OCI-LY7 (cell line): ENCODE results near the gene COL9A1. TPM values are rescaled to one million over a fixed set of nuclear protein-coding genes. Genes with fewer than 3 reads are reported as not detected.

Experiments
- BruUV-seq: library from RNA; stranded (reverse); fragments of 400-500 nt; replicated peaks from 2 replicates; lab custom pipeline; 2021; lab: Mats Ljungman, UMichigan
- CTCF ChIA-PET: fragments of 300-600 bp; sonication (Branson Sonifier 250); formaldehyde crosslinking; loops from one replicate; lab custom pipeline; 2022; ENCODE audit warnings: antibody characterized with exemption; ENCODE audit not compliant: unreplicated experiment; lab: Charles Lee
- POLR2A ChIA-PET: fragments of 300-600 bp; sonication (Branson Sonifier 250); formaldehyde crosslinking; loops from one replicate; lab custom pipeline; 2022; ENCODE audit warnings: antibody characterized with exemption; lab: Charles Lee
- DNase-seq: peaks from one replicate; pipeline ENCODE4 v3.0.0-alpha.2; 2015; ENCODE audit warnings: low spot score
- H2AFZ ChIP-seq: fragments of 200-600 bp; sonication (generic), shearing (Covaris generic); 2 replicates; pipeline ENCODE4 v1.6.1; 2014; ENCODE audit warnings: mild to moderate bottlenecking, antibody characterized with exemption, low read length, moderate library complexity
- H3K27ac ChIP-seq: fragments of 200-600 bp; sonication (generic); 2 replicates; pipeline ENCODE4 v1.5.1; 2014; ENCODE audit warnings: mixed run types, low read depth, mild to moderate bottlenecking, moderate library complexity, low read length, inconsistent platforms; ENCODE audit not compliant: poor library complexity, severe bottlenecking
- H3K36me3 ChIP-seq: fragments of 200-600 bp; sonication (generic); 2 replicates; pipeline ENCODE4 v1.6.1; 2014; ENCODE audit warnings: mild to moderate bottlenecking, antibody characterized with exemption, low read length, moderate library complexity, mixed read lengths; ENCODE audit not compliant: insufficient read depth
- H3K4me1 ChIP-seq: fragments of 200-600 bp; sonication (generic); 2 replicates; pipeline ENCODE4 v1.5.1; 2014; ENCODE audit warnings: mild to moderate bottlenecking, low read length; ENCODE audit not compliant: insufficient read depth, poor library complexity, severe bottlenecking
- H3K4me2 ChIP-seq: fragments of 200-600 bp; sonication (generic); 2 replicates; pipeline ENCODE4 v1.6.1; 2014; ENCODE audit warnings: mild to moderate bottlenecking, low read length
- H3K4me3 ChIP-seq: fragments of 200-600 bp; sonication (generic); 2 replicates; pipeline ENCODE4 v1.5.1; 2014; ENCODE audit warnings: mild to moderate bottlenecking, low read depth, low read length; ENCODE audit not compliant: poor library complexity, severe bottlenecking
- H3K79me2 ChIP-seq: fragments of 200-600 bp; sonication (generic); 2 replicates; pipeline ENCODE4 v1.6.1; 2016; ENCODE audit warnings: low read depth, mild to moderate bottlenecking, low read length, moderate library complexity, mixed read lengths; ENCODE audit not compliant: insufficient read depth
- H3K9me2 ChIP-seq: fragments of 200-600 bp; sonication (generic); 2 replicates; pipeline ENCODE4 v1.6.1; 2016; ENCODE audit warnings: mild to moderate bottlenecking, low read length, mixed read lengths; ENCODE audit not compliant: insufficient read depth
- H3K9me3 ChIP-seq: fragments of 200-600 bp; sonication (generic); 2 replicates; pipeline ENCODE4 v1.6.1; 2014; ENCODE audit warnings: mild to moderate bottlenecking, mixed run types, low read length, mixed read lengths
- H4K20me1 ChIP-seq: fragments of 200-600 bp; sonication (generic); 2 replicates; pipeline ENCODE4 v1.6.1; 2014; ENCODE audit warnings: mild to moderate bottlenecking, antibody characterized with exemption, low read length, moderate library complexity, mixed read lengths; ENCODE audit not compliant: insufficient read depth
- CTCF ChIP-seq: fragments of 200-600 bp; sonication (generic); conservative IDR thresholded peaks from 2 replicates; pipeline ENCODE4 v1.5.1; 2014; ENCODE audit warnings: mild to moderate bottlenecking, antibody characterized with exemption, low read length, moderate library complexity, mixed read lengths
- EZH2phosphoT487 ChIP-seq: fragments of 200-600 bp; sonication (generic); IDR thresholded peaks from 2 replicates; pipeline ENCODE4 v1.6.1; 2018; ENCODE audit warnings: low read depth, borderline replicate concordance, mild to moderate bottlenecking, mixed run types, antibody characterized with exemption, low read length, moderate library complexity, mixed read lengths
- intact Hi-C: fragments of 100-400 bp; cut with micrococcal nuclease; formaldehyde crosslinking; loops from one replicate; pipeline ENCODE4 v1.10.0; 2022; ENCODE audit not compliant: unreplicated experiment
- total RNA-seq, 2 experiments: library from RNA; depleted of rRNA in 1 of 2; stranded (reverse); fragments of >200 nt in 1 of 2; shearing (Covaris generic) in 1 of 2; gene quantifications; 2 replicates each; pipeline ENCODE4 v1.2.3, GENCODE V29; 2014 to 2022

Gene COL9A1
- total RNA-seq, 2 experiments from 2014 or later = not detected

- H3K9me3 ChIP-seq = no peaks in the 10 kb centered on the region
- H3K79me2 ChIP-seq = no peaks in the 10 kb centered on the region
- no peaks in the 10 kb centered on the region for H4K20me1 ChIP-seq
- BruUV-seq = no TSS peak
- no peak for DNase-seq
- no peaks in the 10 kb centered on the region for H3K36me3 ChIP-seq
- TF ChIP-seq CTCF (no peak), EZH2phosphoT487 (no peak)
- intact Hi-C loops = no loop called here
- H3K9me2 ChIP-seq = no peaks in the 10 kb centered on the region
- no peak overlapping the region for H3K4me2 ChIP-seq
- H2AFZ ChIP-seq = no peak overlapping the region
- H3K27ac ChIP-seq = no peak overlapping the region
- ChIA-PET CTCF (no interaction called here), POLR2A (no interaction called here)
- no peak overlapping the region for H3K4me3 ChIP-seq
- H3K4me1 ChIP-seq = no peaks in the 10 kb centered on the region
These were observed 36.7 kb downstream of the COL9A1 start for GRCh38 chr6:70266142-70266541.

DNA sequence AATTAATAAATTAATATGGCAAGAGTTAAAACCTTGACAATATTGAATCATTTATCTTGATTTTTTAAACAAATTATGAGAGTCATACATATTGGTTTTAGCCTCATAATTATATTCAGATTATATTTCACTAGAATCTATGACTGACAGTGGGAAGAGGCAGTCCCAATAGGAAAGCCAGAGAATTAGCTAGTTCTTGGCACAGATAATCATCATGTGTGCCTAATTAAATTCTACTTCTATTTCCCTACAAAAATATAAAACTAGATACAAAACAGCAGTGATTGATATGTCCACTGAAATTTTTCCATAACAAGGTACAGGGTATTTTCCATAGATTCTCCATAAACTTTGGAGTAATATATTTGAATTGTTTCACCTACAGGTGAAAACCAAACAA is 38.6 kb downstream of the COL9A1 start:
- intact Hi-C loops = no loop called here
- DNase-seq = no peak
- no TSS peak for BruUV-seq
- ChIA-PET POLR2A (no interaction called here), CTCF (no interaction called here)
- Histone ChIP-seq H3K36me3 (no peaks in the 10 kb centered on the region), H2AFZ (no peak overlapping the region), H3K4me3 (no peak overlapping the region), H3K9me2 (no peaks in the 10 kb centered on the region), H3K9me3 (no peaks in the 10 kb centered on the region), H3K27ac (no peak overlapping the region), H3K4me2 (no peak overlapping the region), H3K79me2 (no peaks in the 10 kb centered on the region), H4K20me1 (no peaks in the 10 kb centered on the region), H3K4me1 (no peaks in the 10 kb centered on the region)
- TF ChIP-seq EZH2phosphoT487 (no peak), CTCF (no peak)

DNA sequence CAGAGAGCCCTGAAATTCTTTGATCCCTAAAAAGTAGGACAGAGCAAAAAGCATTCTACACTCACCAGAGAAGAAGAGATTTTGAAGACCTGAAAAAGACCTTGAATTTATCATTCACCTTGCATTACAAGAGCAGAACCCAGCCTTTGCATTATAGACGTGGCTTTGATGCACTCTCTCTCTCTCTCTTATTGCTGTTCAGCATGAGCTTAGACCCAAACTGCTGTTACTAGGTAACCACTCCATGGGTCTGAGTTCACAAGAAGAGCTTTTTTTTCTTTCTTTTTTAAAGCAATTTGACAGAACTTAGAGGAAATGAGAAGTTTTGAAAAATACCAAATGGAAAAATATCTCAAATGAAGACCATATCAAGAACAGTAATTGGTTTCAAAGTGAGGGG is 44.4 kb downstream of the COL9A1 start:
- TF ChIP-seq EZH2phosphoT487 = no peak
- no peak for TF ChIP-seq CTCF
- Histone ChIP-seq H3K9me2 (no peaks in the 10 kb centered on the region), H3K4me1 (no peaks in the 10 kb centered on the region), H4K20me1 (no peaks in the 10 kb centered on the region), H3K79me2 (no peaks in the 10 kb centered on the region), H3K4me2 (no peak overlapping the region), H3K27ac (no peak overlapping the region), H3K36me3 (no peaks in the 10 kb centered on the region), H3K4me3 (no peak overlapping the region), H3K9me3 (no peaks in the 10 kb centered on the region), H2AFZ (no peak overlapping the region)
- DNase-seq = no peak
- BruUV-seq = no TSS peak
- ChIA-PET CTCF (no interaction called here), POLR2A (no interaction called here)
- intact Hi-C loops = no loop called here
